PC-3 (cell line): Measurements from ENCODE around the gene MT1M.

Experiments
- EZH2 ChIP-seq: fragments of 300-600 bp; sonication (generic); IDR thresholded peaks from one replicate; pipeline ENCODE4 v1.6.1; 2017; ENCODE audit warnings: antibody characterized with exemption, mild to moderate bottlenecking, low read length; ENCODE audit not compliant: unreplicated experiment
- EZH2phosphoT487 ChIP-seq: fragments of 300-600 bp; sonication (generic); IDR thresholded peaks from 2 replicates; pipeline ENCODE4 v1.6.1; 2018; ENCODE audit warnings: mild to moderate bottlenecking, antibody characterized with exemption, low read length, borderline replicate concordance
- TF ChIP-seq, protein P1 (sequence below): fragments of 300-600 bp; sonication (generic); conservative IDR thresholded peaks from 2 replicates; pipeline ENCODE4 v1.5.1; 2017; ENCODE audit warnings: antibody characterized with exemption, low read depth, mild to moderate bottlenecking, low read length

DNA sequence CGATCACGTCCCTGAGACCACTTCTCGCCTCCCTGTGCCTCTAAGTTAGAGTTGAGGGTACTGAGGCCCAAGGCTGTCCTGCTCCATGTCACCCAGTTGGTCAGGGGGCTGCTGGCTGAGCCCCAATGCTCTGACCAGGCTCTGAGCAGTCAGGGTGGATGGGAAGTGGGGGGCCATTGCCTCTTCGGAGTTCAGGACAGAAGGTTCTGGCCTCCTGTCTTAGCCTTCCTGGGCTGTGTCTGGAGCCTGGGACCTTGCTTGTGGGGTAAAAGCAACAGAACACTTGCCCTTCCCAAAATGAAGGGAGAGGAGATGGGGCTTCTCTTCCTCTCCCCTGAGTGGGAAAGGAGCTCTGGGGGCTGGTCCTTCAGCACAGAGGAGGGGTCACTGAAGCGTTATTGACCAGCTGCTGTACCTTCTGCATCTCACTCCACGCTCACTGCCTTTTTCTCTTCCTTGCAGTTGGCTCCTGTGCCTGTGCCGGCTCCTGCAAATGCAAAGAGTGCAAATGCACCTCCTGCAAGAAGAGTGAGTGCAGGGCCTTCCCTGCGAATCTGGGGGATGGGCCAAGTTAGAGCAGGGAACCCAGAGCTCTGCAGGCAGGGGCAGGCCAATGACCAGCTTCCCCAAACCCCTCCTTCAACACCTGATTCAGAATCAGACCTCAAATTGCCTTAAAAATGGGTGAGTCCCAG, 50.4 kb downstream of the MT1M start:
- TF ChIP-seq, protein P1, sequence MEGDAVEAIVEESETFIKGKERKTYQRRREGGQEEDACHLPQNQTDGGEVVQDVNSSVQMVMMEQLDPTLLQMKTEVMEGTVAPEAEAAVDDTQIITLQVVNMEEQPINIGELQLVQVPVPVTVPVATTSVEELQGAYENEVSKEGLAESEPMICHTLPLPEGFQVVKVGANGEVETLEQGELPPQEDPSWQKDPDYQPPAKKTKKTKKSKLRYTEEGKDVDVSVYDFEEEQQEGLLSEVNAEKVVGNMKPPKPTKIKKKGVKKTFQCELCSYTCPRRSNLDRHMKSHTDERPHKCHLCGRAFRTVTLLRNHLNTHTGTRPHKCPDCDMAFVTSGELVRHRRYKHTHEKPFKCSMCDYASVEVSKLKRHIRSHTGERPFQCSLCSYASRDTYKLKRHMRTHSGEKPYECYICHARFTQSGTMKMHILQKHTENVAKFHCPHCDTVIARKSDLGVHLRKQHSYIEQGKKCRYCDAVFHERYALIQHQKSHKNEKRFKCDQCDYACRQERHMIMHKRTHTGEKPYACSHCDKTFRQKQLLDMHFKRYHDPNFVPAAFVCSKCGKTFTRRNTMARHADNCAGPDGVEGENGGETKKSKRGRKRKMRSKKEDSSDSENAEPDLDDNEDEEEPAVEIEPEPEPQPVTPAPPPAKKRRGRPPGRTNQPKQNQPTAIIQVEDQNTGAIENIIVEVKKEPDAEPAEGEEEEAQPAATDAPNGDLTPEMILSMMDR = no peak
- TF ChIP-seq EZH2phosphoT487 (no peak), EZH2 (no peak)
